ENCODE measurements around the gene KIF16B. TPM values are rescaled to one million over a fixed set of nuclear protein-coding genes. Genes with fewer than 3 reads are reported as not detected.

The KIF16B gene
- total RNA-seq, 1 experiment from 2014 or later = 7.0 TPM

- intact Hi-C loops (cut with micrococcal nuclease) = no loop called here
- no peak overlapping the region for H3K4me3 ChIP-seq (replicated peaks in 1 of 2; ENCODE audit: low read depth in 1 of 2, low read length in 2 of 2)
- CTCF ChIA-PET = no interaction called here
- no peak overlapping the region for H2AFZ ChIP-seq (ENCODE audit: low read depth, low read length, poor library complexity, severe bottlenecking)
- ATAC-seq (no peak), DNase-seq (ENCODE audit: low read depth, low spot score) (no peak)
- peaks cover 6% of the 10 kb centered on the region; the same call in 1 of the 2 replicates for H3K27me3 ChIP-seq (ENCODE audit: insufficient read depth, low read length)
- no TSS peak for BruUV-seq (replicated peaks)
- H3K79me2 ChIP-seq (ENCODE audit: insufficient read depth, low read length) = no peaks in the 10 kb centered on the region
- H3K9ac ChIP-seq (ENCODE audit: low read length) = no peak overlapping the region
- RAD21 ChIA-PET (ENCODE audit: low non-redundant PET in 1 of 2, low total read pairs in 2 of 2, uncharacterized antibody in 2 of 2, unreplicated experiment in 2 of 2) = no interaction called here
- H3K9me3 ChIP-seq (ENCODE audit: control insufficient read depth in 1 of 2, insufficient read depth in 1 of 2, low read depth in 1 of 2, low read length in 2 of 2) = no peaks in the 10 kb centered on the region
- no peak overlapping the region for H3K4me2 ChIP-seq (ENCODE audit: low read length)
- H3K36me3 ChIP-seq (ENCODE audit: control insufficient read depth in 1 of 2, insufficient read depth in 2 of 2, low read length in 2 of 2) = no peaks in the 10 kb centered on the region
- no peaks in the 10 kb centered on the region for H4K20me1 ChIP-seq (ENCODE audit: insufficient read depth)
- TF ChIP-seq FOSL1 (IDR thresholded peaks at IDR 0.05; ENCODE audit: low read depth) = no peak
- no peak for TF ChIP-seq ZBTB33 (IDR thresholded peaks at IDR 0.05; ENCODE audit: extremely low read depth, insufficient replicate concordance, low read length)
- TF ChIP-seq POLR2A (IDR thresholded peaks at IDR 0.05; ENCODE audit: borderline replicate concordance, extremely low read depth, insufficient read depth, insufficient read length) = no peak
- TF ChIP-seq CBX3 (IDR thresholded peaks at IDR 0.05; ENCODE audit: low read depth) = no peak
- no peaks in the 10 kb centered on the region for H3K9me2 ChIP-seq (ENCODE audit: insufficient read depth)
- H3K27ac ChIP-seq (ENCODE audit: low read depth, low read length) = no peak overlapping the region
- POLR2A ChIA-PET = no interaction called here
- H3K4me1 ChIP-seq (ENCODE audit: control insufficient read depth in 1 of 2, insufficient read depth in 2 of 2, low read length in 2 of 2) = no peaks in the 10 kb centered on the region
Observed at GRCh38 chr20:16257813-16258430, 315.3 kb downstream of the KIF16B start.

- RAD21 ChIA-PET (ENCODE audit: low non-redundant PET in 1 of 2, low total read pairs in 2 of 2, uncharacterized antibody in 2 of 2, unreplicated experiment in 2 of 2) = no interaction called here
- BruUV-seq (replicated peaks) = no TSS peak
- no peak for TF ChIP-seq TCF7L2 (IDR thresholded peaks at IDR 0.05; ENCODE audit: borderline replicate concordance, extremely low read depth, insufficient read depth, insufficient read length)
- no peak for TF ChIP-seq CEBPB (IDR thresholded peaks at IDR 0.05; ENCODE audit: low read depth)
- TF ChIP-seq CBX3 (IDR thresholded peaks at IDR 0.05; ENCODE audit: low read depth) = no peak
- no peak for TF ChIP-seq POLR2AphosphoS5 (IDR thresholded peaks at IDR 0.05; ENCODE audit: low read depth, low read length)
- no peak for TF ChIP-seq ELF1 (IDR thresholded peaks at IDR 0.05; ENCODE audit: borderline replicate concordance, low read depth)
- TF ChIP-seq EZH2 (IDR thresholded peaks at IDR 0.05) = no peak
- TF ChIP-seq REST (IDR thresholded peaks at IDR 0.05; ENCODE audit: low read depth) = no peak
- no peak for TF ChIP-seq SRF (IDR thresholded peaks at IDR 0.05; ENCODE audit: low read depth)
- no peak for TF ChIP-seq EGR1 (IDR thresholded peaks at IDR 0.05; ENCODE audit: low read depth)
- TF ChIP-seq ZBTB33 (IDR thresholded peaks at IDR 0.05; ENCODE audit: extremely low read depth, insufficient replicate concordance, low read length) = no peak
Observed at GRCh38 chr20:16257021-16257420, 316.2 kb downstream of the KIF16B start.

More at GRCh38 chr20:16257021-16257420, 316.2 kb downstream of the KIF16B start:
- ChIA-PET CTCF (no interaction called here), POLR2A (no interaction called here)
- H3K27ac ChIP-seq (ENCODE audit: low read depth, low read length) = no peak overlapping the region
- H3K36me3 ChIP-seq (ENCODE audit: control insufficient read depth in 1 of 2, insufficient read depth in 2 of 2, low read length in 2 of 2) = no peaks in the 10 kb centered on the region
- no peaks in the 10 kb centered on the region for H4K20me1 ChIP-seq (ENCODE audit: insufficient read depth)
- peaks cover 6% of the 10 kb centered on the region; the same call in 1 of the 2 replicates for H3K27me3 ChIP-seq (ENCODE audit: insufficient read depth, low read length)
- no peaks in the 10 kb centered on the region for H3K9me3 ChIP-seq (ENCODE audit: control insufficient read depth in 1 of 2, insufficient read depth in 1 of 2, low read depth in 1 of 2, low read length in 2 of 2)
- H3K4me1 ChIP-seq (ENCODE audit: control insufficient read depth in 1 of 2, insufficient read depth in 2 of 2, low read length in 2 of 2) = no peaks in the 10 kb centered on the region
- no peak for ATAC-seq
- no peak for DNase-seq (ENCODE audit: low read depth, low spot score)
- intact Hi-C loops (cut with micrococcal nuclease) = no loop called here
- H2AFZ ChIP-seq (ENCODE audit: low read depth, low read length, poor library complexity, severe bottlenecking) = no peak overlapping the region
- no peaks in the 10 kb centered on the region for H3K79me2 ChIP-seq (ENCODE audit: insufficient read depth, low read length)
- H3K9me2 ChIP-seq (ENCODE audit: insufficient read depth) = no peaks in the 10 kb centered on the region
- no peak overlapping the region for H3K9ac ChIP-seq (ENCODE audit: low read length)
- H3K4me3 ChIP-seq (replicated peaks in 1 of 2; ENCODE audit: low read depth in 1 of 2, low read length in 2 of 2) = no peak overlapping the region
- no peak overlapping the region for H3K4me2 ChIP-seq (ENCODE audit: low read length)
